C4-2B (cell line): ENCODE data around the gene CCT3.

Experiments
- CTCF ChIP-seq: fragments of 450-650 bp; conservative IDR thresholded peaks from 2 replicates; pipeline ENCODE4 v1.5.1; 2017; ENCODE audit warnings: mild to moderate bottlenecking
- ZFX ChIP-seq: fragments of 450-650 bp; IDR thresholded peaks from 2 replicates; pipeline ENCODE4 v1.6.1; 2017

GRCh38 chr1:156279837-156280236, 58.3 kb downstream of the CCT3 start:
- no peak for TF ChIP-seq CTCF
- no peak for TF ChIP-seq ZFX
